DMS53 (cell line): ENCODE data around the gene RAPGEFL1.
A peak's percentile ranks its signal among the peaks of the same experiment; 100 is the strongest.
"Not testable (repeated sequence)": the region's sequence is repeated elsewhere in the genome, so short reads cannot be mapped to it uniquely, and the experiment has no call there.

Experiments used
- DNase-seq: peaks from one replicate; lab custom pipeline; 2025; lab: John Stamatoyannopoulos, UW

The RAPGEFL1 gene

GRCh38 chr17:40173778-40174135 lies 3.5 kb upstream of the RAPGEFL1 start:
- DNase-seq, result no peak

GRCh38 chr17:40174514-40174913 lies 2.8 kb upstream of the RAPGEFL1 start:
- no peak for DNase-seq

- no peak for DNase-seq
Measured at GRCh38 chr17:40175928-40176753, 1.1 kb upstream of the RAPGEFL1 start.

DNA sequence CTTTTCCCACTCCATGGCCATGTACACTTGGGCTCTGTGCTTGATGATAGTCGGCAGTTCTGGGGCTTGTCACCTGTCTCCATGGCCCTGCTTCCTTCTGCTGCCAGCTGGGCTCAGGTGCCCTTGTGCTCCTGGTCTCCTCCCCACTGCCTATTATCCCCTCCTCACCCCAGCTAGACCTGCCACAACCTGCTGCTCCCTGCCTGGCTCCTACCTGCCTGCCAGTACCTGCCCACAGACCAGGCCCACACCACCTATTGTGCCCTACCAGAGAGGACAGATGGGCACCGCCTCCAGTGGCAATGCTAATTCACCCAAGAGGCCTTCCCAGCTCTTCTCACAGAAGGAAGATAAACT lies 538 bp upstream of the RAPGEFL1 start:
- DNase-seq, result peak; percentile 57

- DNase-seq, result no peak
Measured at GRCh38 chr17:40178021-40178601, 841 bp downstream of the RAPGEFL1 start.

GRCh38 chr17:40178660-40179059 lies 1.4 kb downstream of the RAPGEFL1 start:
- DNase-seq, result no peak

GRCh38 chr17:40179923-40180659 lies 2.8 kb downstream of the RAPGEFL1 start:
- DNase-seq, result no peak

- DNase-seq, result no peak
Measured at GRCh38 chr17:40180694-40181093, 3.4 kb downstream of the RAPGEFL1 start.

DNA sequence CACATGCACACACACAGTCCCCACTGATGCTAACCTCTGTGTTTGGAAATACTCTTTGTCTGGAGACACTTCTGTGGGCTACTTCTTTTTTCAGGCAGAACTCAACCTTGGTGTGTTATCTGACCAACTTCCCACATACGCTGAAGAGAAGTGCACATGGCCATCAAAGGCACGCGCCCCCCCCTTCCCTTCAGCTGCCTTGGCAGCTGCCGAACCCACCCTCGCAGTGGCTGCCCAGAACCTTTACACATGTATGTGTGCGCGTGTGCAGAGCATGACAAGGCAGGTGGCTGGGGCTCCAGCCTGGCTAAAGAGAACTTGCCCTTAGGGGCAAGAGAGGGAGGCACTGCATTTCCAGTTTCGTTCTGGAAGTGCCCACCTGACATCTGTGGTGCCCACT lies 3.9 kb downstream of the RAPGEFL1 start:
- no peak for DNase-seq

- no peak for DNase-seq
Measured at GRCh38 chr17:40182606-40183005, 5.3 kb downstream of the RAPGEFL1 start.

- no peak for DNase-seq
Measured at GRCh38 chr17:40187238-40187637, 10.0 kb downstream of the RAPGEFL1 start.

DNA sequence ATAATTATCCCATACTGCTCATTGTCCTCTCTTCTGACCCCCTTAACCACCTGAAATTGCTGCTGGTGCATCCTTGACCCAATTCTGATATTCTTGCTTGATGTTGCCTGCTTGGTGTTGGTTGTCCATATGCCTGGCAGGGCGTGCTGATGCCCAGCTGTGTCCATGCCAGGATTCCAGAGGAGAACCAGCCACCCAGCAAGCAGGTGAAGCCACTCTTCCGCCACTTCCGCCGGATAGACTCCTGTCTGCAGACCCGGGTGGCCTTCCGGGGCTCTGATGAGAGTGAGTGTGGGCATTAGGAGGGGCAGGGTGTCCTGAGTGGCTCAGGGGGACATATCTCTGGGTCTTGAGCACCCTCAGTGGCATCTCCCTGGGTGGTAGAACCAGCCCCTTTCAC lies 11.4 kb downstream of the RAPGEFL1 start:
- no peak for DNase-seq

DNA sequence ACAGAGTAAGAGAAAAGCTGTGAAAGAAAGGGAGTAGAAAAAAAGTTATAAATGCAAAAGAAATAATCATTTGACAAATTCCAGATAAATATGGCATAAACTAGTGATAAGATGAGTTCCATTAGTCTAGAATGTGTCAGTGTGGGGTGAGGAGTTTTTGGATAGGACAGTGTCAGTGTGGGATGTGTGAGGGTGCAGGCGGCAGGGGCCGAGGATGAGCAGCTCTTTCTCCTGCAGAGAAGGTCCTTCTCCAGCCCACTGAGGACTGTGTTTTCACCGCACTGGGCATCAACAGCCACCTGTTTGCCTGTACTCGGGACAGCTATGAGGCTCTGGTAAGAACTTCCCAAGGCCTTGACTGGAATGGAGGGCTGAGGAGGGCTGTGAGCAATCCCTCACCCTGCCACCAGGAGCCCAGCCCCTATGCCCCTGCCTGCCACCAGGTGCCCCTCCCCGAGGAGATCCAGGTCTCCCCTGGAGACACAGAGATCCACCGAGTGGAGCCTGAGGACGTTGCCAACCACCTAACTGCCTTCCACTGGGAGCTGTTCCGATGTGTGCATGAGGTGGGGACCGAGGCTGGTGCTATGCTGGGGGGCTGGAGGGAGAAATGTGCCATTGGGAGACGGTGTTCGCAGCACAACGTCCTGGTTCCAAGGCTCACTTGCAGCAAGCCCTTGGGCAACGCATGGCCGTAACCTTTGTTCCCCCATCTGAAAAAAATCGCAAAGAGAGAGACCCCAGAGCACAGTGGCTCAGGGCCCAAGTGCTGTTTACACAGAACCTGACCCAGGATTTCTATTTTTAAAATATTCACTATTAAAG lies 13.1 kb downstream of the RAPGEFL1 start:
- DNase-seq, result peak; percentile 57

DNA sequence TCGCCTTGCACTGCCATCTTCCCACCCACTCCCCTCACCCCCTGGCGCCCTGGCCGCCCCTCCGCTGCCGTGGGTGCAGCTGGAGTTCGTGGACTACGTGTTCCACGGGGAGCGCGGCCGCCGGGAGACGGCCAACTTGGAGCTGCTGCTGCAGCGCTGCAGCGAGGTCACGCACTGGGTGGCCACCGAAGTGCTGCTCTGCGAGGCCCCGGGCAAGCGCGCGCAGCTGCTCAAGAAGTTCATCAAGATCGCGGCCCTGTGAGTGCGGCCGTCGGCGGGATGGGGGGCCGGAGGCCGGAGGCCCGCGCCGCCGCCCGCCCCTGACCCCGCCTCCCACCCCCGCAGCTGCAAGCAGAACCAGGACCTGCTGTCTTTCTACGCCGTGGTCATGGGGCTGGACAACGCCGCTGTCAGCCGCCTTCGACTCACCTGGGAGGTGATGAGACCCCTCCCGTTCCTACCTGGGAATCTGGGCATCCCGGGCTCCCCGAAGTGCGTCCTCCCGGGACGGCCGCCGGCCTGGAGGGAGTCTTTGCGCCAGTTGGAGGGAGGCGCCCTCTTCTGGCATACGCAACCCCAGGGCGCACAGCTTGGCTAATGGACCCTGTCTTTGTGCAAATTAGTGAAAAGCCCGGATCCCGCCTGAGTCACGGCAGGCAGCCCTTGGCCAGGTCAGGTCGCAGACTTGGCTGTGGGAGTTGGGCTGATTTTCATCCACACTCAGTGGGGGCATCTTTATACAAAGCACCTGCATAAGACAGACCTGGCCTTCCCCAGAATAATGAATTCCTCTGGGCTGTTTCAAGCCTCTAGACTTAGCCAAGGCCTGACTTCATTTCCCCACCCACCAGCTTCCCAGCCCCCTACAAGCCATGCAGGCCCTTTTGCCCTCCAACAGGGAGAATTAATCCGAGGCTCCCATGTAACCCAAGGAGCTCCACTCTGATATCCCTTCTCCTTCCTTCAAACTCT lies 14.3 kb downstream of the RAPGEFL1 start:
- DNase-seq, result peak; percentile 79

DNA sequence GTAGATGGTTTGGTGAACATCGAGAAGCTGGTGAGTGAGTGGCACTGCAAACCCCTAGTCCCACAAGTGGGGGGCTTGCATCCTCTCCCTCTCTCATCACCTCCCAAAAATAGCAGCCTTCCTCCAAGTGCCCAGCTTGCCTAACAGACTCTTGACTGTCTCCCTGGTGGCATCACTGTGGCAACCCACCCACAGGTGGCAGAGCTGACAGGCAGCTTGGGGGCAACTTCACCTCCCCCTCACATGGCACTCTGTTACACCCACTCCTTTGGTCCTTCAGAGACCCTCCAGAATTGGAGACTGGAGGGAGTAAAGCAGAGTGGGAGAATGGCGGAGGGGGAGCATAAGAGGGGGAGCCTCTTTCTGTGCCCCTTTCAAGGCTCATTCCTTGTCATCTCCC lies 15.7 kb downstream of the RAPGEFL1 start:
- no peak for DNase-seq

- DNase-seq, result no peak
Measured at GRCh38 chr17:40194821-40195220, 17.6 kb downstream of the RAPGEFL1 start.

DNA sequence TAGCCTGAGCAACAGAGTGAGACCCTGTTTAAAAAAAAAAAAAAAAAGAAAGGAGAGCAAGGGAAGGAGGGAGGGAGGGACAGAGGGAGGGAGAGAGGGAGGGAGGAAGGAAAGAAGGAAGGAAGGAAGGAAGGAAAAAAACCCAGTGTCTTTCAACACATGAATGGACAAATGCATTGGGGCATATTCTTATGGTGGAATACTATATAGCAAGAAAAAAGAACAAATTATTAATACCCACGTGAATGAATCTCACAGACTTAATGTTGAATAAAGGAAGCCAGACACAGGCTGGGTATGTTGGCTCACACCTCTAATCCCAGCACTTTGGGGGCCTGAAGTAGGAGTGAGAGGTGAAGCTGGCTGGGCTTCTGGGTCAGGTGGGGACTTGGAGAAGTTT lies 20.3 kb downstream of the RAPGEFL1 start:
- DNase-seq, result no peak

DNA sequence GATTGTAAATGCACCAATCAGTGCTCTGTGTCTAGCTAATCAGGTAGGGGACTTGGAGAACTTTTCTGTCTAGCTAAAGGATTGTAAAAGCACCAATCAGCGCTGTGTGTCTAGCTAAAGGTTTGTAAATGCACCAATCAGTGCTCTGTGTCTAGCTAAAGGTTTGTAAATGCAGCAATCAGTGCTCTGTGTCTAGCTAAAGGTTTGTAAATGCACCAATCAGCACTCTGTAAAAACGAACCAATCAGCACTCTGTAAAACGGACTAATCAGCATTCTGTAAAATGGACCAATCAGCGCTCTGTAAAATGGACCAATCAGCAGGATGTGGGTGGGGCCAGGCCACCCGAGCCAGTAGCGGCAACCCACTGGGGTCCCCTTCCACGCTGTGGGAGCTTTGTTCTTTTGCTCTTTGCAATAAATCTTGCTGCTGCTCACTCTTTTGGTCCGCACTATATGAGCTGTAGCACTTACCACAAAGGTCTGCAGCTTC lies 20.7 kb downstream of the RAPGEFL1 start:
- DNase-seq, result not testable (repeated sequence)

- DNase-seq, result no peak
Measured at GRCh38 chr17:40198576-40198975, 21.3 kb downstream of the RAPGEFL1 start.

DNA sequence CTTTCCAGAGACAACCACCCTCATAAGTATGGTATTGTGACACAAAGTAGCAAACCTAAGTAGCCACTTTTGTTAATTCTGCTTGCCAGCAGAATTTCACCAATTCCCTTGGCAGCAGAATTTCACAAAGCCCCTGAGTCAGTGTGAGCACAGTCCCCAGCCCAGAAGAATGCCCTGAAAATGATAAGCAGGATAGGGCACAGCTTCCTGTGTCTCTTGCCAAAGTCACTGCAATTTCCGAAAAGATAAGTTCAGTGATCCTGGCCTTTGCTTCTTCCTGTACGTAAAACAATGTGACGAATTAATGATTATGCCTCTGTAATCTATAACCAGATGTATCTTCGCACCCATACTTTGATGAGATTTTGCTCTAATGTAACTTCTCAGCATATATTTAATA lies 25.9 kb downstream of the RAPGEFL1 start:
- no peak for DNase-seq

DNA sequence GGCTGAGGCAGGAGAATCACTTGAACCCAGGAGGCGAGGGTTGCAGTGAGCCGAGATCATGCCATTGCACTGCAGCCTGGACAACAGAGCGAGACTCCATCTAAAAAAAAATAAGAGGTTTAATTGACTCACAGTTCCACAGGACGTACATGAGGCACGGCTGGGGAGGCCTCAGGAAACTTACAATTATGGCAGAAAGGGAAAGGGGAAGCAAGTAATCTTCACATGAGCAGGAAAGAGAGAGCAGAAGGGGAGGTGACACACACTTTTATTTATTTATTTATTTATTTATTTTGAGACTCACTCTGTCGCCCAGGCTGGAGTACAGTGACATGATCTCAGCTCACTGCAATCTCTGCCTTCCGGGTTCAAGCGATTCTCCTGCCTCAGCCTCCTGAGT lies 28.9 kb downstream of the RAPGEFL1 start:
- DNase-seq, result not testable (repeated sequence)
